Osteoblast (primary cell): Measurements from ENCODE around the gene ATP6V1G1. TPM values are rescaled to one million over a fixed set of nuclear protein-coding genes. Genes with fewer than 3 reads are reported as not detected.

Source experiments
- DNase-seq: peaks from one replicate; pipeline ENCODE4 v3.0.0; 2011; ENCODE audit warnings: low spot score, mixed read lengths; ENCODE audit not compliant: insufficient read length; ENCODE audit errors: missing footprints
- H2AFZ ChIP-seq: 2 replicates; pipeline ENCODE4 v1.6.0; 2011; ENCODE audit warnings: mild to moderate bottlenecking, low read length
- H3K27ac ChIP-seq: 2 replicates; pipeline ENCODE4 v1.5.1; 2011; ENCODE audit warnings: mild to moderate bottlenecking, low read depth, low read length, moderate library complexity
- H3K27me3 ChIP-seq: 2 replicates; pipeline ENCODE4 v1.6.0; 2012; ENCODE audit warnings: mild to moderate bottlenecking, control low read depth, inconsistent platforms, low read length, moderate library complexity; ENCODE audit not compliant: insufficient read depth
- H3K36me3 ChIP-seq: 2 replicates; pipeline ENCODE4 v1.5.1; 2011; ENCODE audit warnings: mild to moderate bottlenecking, low read length, control low read depth, moderate library complexity; ENCODE audit not compliant: insufficient read depth
- H3K4me1 ChIP-seq: 2 replicates; pipeline ENCODE4 v1.5.1; 2011; ENCODE audit warnings: mild to moderate bottlenecking, low read length, control low read depth, moderate library complexity; ENCODE audit not compliant: insufficient read depth
- H3K4me2 ChIP-seq: 2 replicates; pipeline ENCODE4 v1.6.0; 2011; ENCODE audit warnings: mild to moderate bottlenecking, low read length; ENCODE audit not compliant: insufficient read depth
- H3K4me3 ChIP-seq: fragments of 200-600 bp; sonication (generic); 3 replicates; pipeline ENCODE4 v1.5.1; 2012; ENCODE audit warnings: mild to moderate bottlenecking, low read length, inconsistent platforms; ENCODE audit not compliant: insufficient read depth
- H3K79me2 ChIP-seq: 2 replicates; pipeline ENCODE4 v1.6.0; 2012; ENCODE audit warnings: mild to moderate bottlenecking, low read length, control low read depth, inconsistent platforms; ENCODE audit not compliant: insufficient read depth
- H3K9me3 ChIP-seq: 2 replicates; pipeline ENCODE4 v1.5.1; 2011; ENCODE audit warnings: low read depth, low read length, control low read depth
- H4K20me1 ChIP-seq: 2 replicates; pipeline ENCODE4 v1.6.0; 2012; ENCODE audit warnings: mild to moderate bottlenecking, low read length, control low read depth; ENCODE audit not compliant: insufficient read depth
- CTCF ChIP-seq: IDR thresholded peaks from 2 replicates; pipeline ENCODE4 v1.5.1; 2011; ENCODE audit warnings: mild to moderate bottlenecking, low read depth, low read length, moderate library complexity; ENCODE audit errors: extremely low read depth
- small RNA-seq: library from RNA; depleted of rRNA; stranded (forward); fragments of <200 nt; gene quantifications from one replicate; pipeline ENCODE3, GENCODE V24; 2012
- total RNA-seq: library from RNA; depleted of rRNA; stranded (reverse); fragments of >200 nt; gene quantifications from 2 replicates; pipeline ENCODE4 v1.2.3, GENCODE V29; 2012

ATP6V1G1 gene
- total RNA-seq, 1 donor = 98.8 TPM

DNA sequence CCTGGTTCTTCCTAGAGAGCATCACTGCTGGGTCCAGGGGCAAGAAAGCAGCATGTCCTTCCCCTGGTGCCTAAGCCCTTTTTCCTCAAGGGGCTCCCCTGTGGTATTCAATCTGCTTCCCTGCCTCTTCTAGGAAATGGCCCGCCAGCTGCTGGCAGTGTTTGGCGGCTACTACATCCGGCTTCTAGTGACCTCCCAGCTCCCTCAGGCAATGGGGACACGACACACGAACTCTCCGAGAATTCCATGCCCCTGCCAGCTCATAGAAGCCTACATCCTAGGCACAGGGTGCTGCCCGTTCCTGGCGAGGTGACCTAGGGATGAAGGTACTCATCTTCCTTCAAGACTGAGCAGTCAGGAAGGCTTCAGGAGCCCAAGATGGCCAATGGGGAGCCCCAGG, 55.4 kb downstream of the ATP6V1G1 start:
- Histone ChIP-seq H3K9me3 (no peaks in the 10 kb centered on the region), H3K4me3 (no peak overlapping the region), H3K27ac (no peak overlapping the region), H3K36me3 (peaks cover 16% of the 10 kb centered on the region), H2AFZ (no peak overlapping the region), H3K4me1 (no peaks in the 10 kb centered on the region), H3K27me3 (no peaks in the 10 kb centered on the region), H4K20me1 (no peaks in the 10 kb centered on the region), H3K4me2 (no peak overlapping the region), H3K79me2 (no peaks in the 10 kb centered on the region)
- TF ChIP-seq CTCF = no peak
- no peak for DNase-seq

DNA sequence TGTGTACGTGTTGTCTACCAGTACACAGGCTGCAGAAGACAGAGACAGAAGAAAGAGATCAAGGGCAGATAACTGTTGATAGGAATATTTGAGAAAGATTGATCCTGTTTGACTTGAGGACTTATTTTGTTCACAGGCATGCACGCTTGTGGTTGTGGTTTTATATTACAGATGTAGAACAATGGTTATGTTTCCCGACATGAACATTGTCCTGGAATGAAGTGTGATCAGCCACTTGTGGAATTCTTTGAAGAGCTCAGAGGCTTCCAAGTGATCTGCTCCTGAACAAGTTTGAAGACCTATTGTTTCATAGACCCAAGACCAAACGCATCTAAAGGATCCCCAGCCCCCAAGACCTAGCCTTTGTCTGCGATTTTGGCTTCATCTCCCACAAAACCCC, 56.3 kb downstream of the ATP6V1G1 start:
- Histone ChIP-seq H3K9me3 (no peaks in the 10 kb centered on the region), H3K4me3 (no peak overlapping the region), H3K79me2 (no peaks in the 10 kb centered on the region), H3K36me3 (peaks cover 16% of the 10 kb centered on the region), H3K27me3 (no peaks in the 10 kb centered on the region), H3K27ac (no peak overlapping the region), H2AFZ (no peak overlapping the region), H3K4me1 (no peaks in the 10 kb centered on the region), H3K4me2 (no peak overlapping the region), H4K20me1 (no peaks in the 10 kb centered on the region)
- no peak for DNase-seq
- TF ChIP-seq CTCF = no peak

Small RNA genes lying within 50 kb of the gene (small RNA-seq; reads per million reads assigned to genes)
- not detected for gene RF00019

Other genes starting within 250 kb of the ATP6V1G1 start
- gene AKNA, start 199.8 kb upstream of the ATP6V1G1 start, total RNA-seq = 24.8 and 27.9 TPM in 2 replicates
- 2.2 and 2.7 TPM in 2 replicates for gene WHRN, start 82.3 kb upstream of the ATP6V1G1 start, total RNA-seq
- gene TMEM268, start 23.5 kb downstream of the ATP6V1G1 start, total RNA-seq = 12.3 and 13.8 TPM in 2 replicates
- not detected in 2 replicates for gene TEX53, start 70.0 kb downstream of the ATP6V1G1 start, total RNA-seq
- gene TEX48, start 94.4 kb downstream of the ATP6V1G1 start, total RNA-seq = not detected in 2 replicates
- gene TNFSF15, start 218.3 kb downstream of the ATP6V1G1 start, total RNA-seq = under 0.01 and 0.29 TPM in 2 replicates